DLD1 (cell line): ENCODE measurements around the gene DUS1L.

Experiments
- in situ Hi-C: cut with HindIII; loops from 2 replicates; pipeline ENCODE4 v1.10.0; 2017; ENCODE audit warnings: low sequenced_read_pairs

The DUS1L gene

GRCh38 chr17:82101301-82101715 lies 35.7 kb upstream of the DUS1L start:
- in situ Hi-C loops = no loop called here

GRCh38 chr17:82100502-82101298 lies 35.1 kb upstream of the DUS1L start:
- in situ Hi-C loops = no loop called here

- in situ Hi-C loops = no loop called here
Observed at GRCh38 chr17:82098939-82099763, 33.5 kb upstream of the DUS1L start.

- in situ Hi-C loops = no loop called here
Observed at GRCh38 chr17:82098169-82098938, 32.8 kb upstream of the DUS1L start, which contains the start of gene FASN. Gene FASN, minus strand, starts transcription at chr17:82098236. Its CDS starts 1,791 bp downstream, at chr17:82096445.

- in situ Hi-C loops = no loop called here
Observed at GRCh38 chr17:82097919-82098168, 32.2 kb upstream of the DUS1L start.

GRCh38 chr17:82097184-82097918 lies 31.7 kb upstream of the DUS1L start:
- in situ Hi-C loops = no loop called here

- in situ Hi-C loops = no loop called here
Observed at GRCh38 chr17:82096709-82097183, 31.1 kb upstream of the DUS1L start.

- in situ Hi-C loops = no loop called here
Observed at GRCh38 chr17:82095777-82096708, 30.4 kb upstream of the DUS1L start.

- in situ Hi-C loops = no loop called here
Observed at GRCh38 chr17:82094931-82095776, 29.6 kb upstream of the DUS1L start.

GRCh38 chr17:82092995-82093751 lies 27.6 kb upstream of the DUS1L start:
- in situ Hi-C loops = no loop called here

- in situ Hi-C loops = no loop called here
Observed at GRCh38 chr17:82092628-82092994, 27.0 kb upstream of the DUS1L start.

- in situ Hi-C loops = no loop called here
Observed at GRCh38 chr17:82092094-82092586, 26.5 kb upstream of the DUS1L start.

- in situ Hi-C loops = no loop called here
Observed at GRCh38 chr17:82091264-82092066, 25.9 kb upstream of the DUS1L start.

- in situ Hi-C loops = no loop called here
Observed at GRCh38 chr17:82090549-82091263, 25.1 kb upstream of the DUS1L start.

- in situ Hi-C loops = no loop called here
Observed at GRCh38 chr17:82089723-82090548, 24.3 kb upstream of the DUS1L start.
